Stimulated activated CD4-positive, alpha-beta T cell treated with anti-CD3 and anti-CD28 coated beads, Interleukin-4, amount 100 ng/mL, for 24 hours (primary cell): ENCODE results near the gene POLR1H.

Experiments used
- DNase-seq: peaks from one replicate; pipeline ENCODE4 v3.0.0-alpha.2; 2020

Gene POLR1H

DNA sequence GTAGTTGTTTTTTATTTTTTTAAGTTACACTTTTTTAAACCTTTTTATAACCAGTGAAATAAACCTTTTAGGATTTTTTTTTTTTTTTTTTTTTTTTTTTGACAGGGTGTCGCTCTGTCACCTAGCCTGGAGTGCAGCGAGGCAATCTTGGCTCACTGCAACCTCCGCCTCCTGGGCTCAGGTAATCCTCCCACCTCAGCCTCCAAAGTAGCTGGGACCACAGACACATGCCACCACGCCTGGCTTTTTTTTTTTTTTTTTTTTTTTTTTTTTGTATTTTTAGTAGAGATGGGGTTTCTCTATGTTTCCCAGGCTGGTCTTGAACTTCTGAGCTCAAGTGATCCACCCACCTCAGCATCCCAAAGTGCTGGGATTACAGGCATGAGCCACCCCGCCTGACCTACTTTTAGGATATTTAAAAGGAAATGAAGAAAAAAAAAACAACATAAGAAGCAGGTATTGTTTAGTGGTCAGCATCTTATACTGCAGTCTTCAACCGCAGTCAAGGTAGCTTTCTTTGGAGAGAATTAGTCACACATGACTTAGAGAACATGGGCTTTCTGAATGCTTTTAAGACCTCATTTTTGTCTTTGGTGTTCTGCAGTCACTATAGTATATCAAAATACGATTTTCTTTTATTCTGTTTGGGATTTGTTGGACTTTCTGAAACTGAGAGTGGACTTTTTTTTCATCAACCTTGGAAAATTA is 1.6 kb downstream of the POLR1H start:
- no peak for DNase-seq

DNA sequence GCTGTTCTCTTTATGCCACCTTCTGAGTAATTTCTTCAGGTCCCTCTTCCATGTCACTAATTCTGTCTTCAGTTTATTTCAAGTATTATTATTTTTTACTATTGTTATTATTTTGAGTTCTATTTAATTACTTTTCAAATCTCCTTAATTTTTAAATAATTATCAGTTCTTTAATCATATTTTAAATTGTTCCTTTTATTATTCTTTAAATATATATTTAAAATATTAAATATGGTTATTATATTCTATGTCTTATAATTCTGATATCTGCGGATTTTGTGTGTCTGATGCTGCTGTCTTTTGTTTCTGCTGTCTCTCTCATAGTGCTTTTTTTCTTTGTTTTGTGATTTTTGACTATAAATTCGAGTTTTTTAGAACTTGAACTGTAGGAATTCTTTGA is 2.2 kb downstream of the POLR1H start:
- no peak for DNase-seq

DNA sequence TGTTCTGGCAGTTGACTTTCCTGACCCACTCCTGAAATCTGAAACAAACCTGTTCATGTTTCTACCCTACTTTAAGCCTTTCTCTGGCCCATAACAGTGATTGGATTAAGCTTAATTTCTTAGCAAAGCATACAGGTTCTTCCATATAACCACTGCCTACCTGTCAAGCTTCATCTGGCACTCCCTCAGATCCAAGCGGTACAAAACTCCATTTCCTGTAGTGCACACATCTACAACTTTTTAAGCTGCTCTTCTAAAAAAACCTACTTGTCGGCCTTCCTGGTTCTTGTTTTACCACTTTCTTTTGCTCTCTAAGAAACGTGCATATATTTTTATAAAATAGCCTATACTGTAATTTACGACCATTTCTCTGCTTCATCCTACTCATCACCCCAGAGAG is 5.0 kb downstream of the POLR1H start:
- DNase-seq: no peak

DNA sequence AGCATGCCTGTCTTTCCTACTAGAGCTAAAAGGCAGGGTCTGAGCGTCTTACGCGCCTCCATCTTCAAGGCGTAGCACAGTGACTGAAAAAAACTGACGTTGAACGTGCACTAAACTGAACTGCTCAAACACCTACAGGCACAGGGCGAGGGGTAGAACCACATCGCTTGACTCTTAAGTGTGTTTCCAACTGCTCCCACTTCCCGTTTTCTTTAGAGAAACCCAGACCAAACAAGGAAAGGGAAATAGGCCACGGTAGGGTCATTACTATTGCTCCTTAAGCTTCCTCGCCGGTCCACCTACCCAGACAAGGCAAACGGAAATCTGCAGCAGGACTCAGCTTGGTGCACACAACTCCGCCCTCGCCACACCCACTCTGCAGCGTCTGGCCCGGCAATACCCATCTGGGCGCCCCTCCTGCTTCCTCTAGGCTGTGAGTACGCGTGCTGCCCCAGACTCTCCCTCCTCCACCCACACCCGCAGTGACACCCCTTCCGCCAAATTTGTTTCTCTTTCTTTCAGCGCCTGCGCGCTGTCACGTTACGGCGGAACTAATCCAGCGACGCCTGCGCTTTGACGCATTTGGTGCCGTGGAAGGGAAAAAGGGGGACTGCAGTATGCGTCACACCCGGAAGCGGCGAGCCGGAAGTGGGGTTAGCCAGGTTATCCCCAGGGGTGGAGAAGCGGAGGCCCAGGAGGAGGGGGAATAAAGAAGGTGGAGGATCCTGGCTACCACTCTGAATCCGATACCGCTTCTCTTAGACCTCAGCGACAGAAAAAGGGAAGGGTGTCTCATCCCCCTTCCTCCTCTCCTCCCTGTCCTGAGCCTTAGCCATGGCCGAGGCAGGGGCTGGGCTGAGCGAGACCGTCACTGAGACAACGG is 5.8 kb downstream of the POLR1H start, which contains the start of gene PPP1R11:
TSS of gene PPP1R11 (plus strand) at position 622 of the 883 bp plus-strand sequence. CDS start at position 835, 213 bp downstream.
- peak; percentile 99 for DNase-seq

GRCh38 chr6:30067460-30068139 is 6.5 kb downstream of the POLR1H start:
- DNase-seq: no peak

GRCh38 chr6:30071081-30071818 is 10.2 kb downstream of the POLR1H start:
- DNase-seq: no peak

GRCh38 chr6:30071858-30072257 is 10.8 kb downstream of the POLR1H start:
- DNase-seq: no peak

DNA sequence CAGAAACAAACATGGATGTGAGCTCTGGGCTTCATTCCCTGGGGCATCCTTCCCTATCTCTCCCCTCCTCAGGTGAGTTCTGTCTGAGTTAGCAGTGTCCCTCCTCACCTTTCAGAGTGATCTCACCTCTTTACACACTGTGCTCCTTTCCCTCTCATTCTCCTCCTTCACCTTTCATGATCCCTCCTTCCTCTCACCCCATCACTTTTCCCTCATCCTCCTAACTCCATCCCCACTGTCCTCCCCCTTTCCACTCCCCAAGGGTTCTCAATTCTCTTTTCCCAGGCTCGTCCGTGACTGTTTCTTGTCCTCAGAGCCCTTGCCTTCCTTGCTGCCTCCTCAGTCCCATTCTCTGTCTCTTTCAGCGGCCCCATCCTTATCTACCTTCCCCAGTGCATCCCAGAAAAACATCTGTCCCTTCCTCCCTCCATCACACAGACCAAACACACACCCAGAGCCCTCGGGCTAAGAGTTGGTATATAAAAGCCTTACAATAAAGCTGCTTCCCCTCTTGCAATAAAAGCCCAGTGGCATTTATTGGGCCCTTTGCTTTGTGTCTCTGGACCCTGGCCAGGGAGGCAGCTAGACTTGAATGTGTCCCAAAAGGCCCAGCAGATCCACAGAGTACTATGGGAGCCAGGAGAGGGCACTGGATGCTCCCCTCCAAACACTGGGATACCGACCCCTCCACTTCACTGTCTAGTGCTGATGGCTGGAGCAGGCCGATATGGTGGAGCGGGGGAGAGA is 12.6 kb downstream of the POLR1H start:
- no peak for DNase-seq

GRCh38 chr6:30074331-30075093 is 13.4 kb downstream of the POLR1H start:
- DNase-seq: no peak

DNA sequence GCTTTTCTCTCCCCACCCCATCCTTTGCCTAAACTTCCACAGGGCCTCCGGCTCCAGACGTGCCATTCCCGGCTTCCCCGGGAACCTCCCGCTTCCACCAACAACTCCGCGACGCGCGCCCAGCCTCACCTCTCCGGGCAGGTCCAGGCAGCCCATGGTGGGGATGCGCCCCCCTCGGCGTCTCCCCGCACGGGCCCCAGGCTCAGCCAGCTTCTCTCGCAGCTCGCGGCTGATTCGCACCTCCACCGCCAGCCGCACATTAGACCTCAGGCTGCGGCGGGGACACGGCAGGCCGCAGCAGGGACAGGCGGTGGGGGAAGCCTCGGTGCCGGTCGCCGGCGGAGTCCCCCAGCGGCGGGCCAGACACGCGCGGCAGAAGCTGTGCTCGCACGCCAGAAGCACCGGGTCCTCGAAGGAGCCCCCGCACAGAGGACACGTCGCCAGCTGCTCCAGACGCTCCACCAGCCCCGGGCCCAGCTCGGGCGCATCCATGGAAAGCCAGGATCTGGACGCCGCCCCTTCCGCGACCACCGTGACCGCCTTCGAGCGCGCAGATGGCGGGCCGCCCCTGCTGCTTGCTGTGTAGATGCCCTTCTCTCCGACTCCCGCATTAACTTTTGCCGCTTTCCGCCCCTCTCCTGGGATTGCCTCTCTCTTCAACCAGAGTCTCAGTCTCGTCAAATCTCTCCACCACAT is 14.2 kb downstream of the POLR1H start, which contains the start of gene RNF39:
TSS of gene RNF39 (minus strand) at position 676 of the 696 bp plus-strand sequence. CDS start at position 492, 184 bp downstream.
- no peak for DNase-seq

- DNase-seq: no peak
Observed at GRCh38 chr6:30075790-30076732, 15.0 kb downstream of the POLR1H start.

- no peak for DNase-seq
Observed at GRCh38 chr6:30077218-30077617, 16.2 kb downstream of the POLR1H start.

DNA sequence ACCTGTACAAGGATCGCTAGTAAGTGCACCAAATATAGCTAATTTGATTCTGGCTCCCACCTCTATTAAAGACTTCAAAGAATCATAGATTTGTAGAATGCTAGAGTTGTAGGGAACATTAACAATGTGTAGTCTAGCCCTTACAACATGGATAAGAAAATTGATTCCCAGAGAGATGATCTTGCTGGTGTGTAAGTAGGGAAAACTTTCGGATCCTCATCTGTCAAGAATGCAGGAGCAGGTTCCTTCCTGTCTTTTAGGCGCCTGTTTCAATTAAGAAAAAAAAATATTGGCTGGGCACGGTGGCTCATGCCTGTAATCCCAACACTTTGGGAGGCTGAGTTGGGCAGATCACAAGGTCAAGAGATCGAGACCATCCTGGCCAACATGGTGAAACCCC is 26.8 kb downstream of the POLR1H start:
- no peak for DNase-seq

DNA sequence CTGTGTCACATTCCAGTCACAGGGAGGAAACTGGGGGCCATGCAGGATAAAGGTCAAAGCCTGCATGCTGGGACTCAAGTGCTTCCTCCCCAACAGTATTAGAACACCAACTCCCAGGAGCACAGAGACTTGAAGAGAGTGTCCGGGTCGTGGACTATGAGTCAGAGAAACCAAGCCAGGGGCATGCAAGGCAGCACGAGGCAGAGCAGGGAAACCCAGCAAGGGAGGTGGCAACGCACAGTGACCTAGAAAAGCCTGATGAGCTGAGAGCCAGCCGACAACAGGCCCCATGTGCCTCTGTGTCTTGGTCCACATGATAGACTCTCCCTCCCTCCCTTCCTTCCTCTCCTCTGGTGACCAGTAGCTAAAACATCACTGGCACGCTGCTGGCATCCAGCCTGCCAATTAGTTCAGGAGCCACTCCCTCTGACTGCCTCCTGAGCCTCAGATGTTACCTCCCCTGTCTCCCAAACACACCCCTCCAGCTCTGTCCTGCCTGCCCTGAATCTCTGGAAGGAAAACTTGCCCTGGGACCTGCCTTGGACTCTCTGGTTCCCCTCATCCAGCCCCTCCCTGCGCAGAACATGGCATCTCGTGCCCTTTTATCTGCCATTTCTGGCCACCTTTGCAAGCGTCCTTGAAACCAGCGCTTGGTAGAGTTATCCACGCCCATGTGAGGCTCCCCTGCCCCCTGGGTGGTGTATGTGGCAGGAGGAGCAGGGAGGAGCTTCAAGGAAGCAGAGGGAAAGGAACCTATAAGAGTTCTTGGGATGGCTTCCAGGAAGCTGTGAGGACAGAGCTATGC is 30.7 kb downstream of the POLR1H start:
- DNase-seq: no peak

DNA sequence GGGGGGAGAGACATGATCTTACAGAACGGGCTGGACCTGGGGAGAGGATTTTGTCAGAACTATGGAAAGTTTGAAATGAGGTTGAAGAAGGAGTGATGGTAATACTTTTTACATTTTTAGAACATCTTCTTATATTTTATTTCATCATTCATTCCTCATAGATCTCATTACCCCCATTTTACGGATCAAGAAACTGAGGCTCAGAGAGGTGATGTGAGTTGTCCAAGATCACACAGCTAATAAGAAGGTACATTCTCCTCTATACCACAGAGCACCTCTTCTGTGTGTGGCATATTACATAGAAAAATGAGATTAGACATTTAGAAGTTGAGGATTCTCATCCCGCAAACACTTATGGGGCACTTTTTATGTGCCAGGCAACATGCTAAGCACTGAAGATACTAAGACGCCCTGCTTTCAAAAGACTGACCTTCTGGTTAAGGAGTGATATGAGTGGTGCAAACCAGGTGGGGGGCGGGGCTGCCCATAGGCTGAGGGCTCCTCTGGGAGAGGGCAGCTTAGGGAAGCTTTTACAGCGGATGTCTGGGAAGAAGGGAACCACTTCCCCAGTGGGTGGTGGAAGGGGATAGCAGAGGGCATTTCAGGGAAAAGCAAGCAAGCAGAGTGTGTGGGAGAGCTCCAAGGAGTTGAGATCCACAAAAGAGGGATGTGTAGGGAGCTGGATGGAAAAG is 31.9 kb downstream of the POLR1H start:
- no peak for DNase-seq

GRCh38 chr6:30093951-30094661 is 33.0 kb downstream of the POLR1H start:
- no peak for DNase-seq

GRCh38 chr6:30096829-30097228 is 35.8 kb downstream of the POLR1H start:
- no peak for DNase-seq
